HepG2 (cell line): Measurements from ENCODE around the gene KCNH1. TPM values are rescaled to one million over a fixed set of nuclear protein-coding genes. Genes with fewer than 3 reads are reported as not detected.

Source experiments
- ATAC-seq: fragments of 200-7000 bp; cut with Tn5 transposase; 3 replicates; pipeline ENCODE4 v1.9.1; 2020; ENCODE audit warnings: mild to moderate bottlenecking, moderate library complexity
- BruUV-seq: library from RNA; stranded (reverse); fragments of 400-500 nt; replicated peaks from 2 replicates; lab custom pipeline; 2021; lab: Mats Ljungman, UMichigan
- CTCF ChIA-PET: fragments of 300-600 bp; formaldehyde crosslinking; extraction: SDS; loops from one replicate; lab custom pipeline; 2021; ENCODE audit warnings: low total read pairs, inconsistent platforms, low intra/inter-chr PET ratio; lab: Yijun Ruan, JAX
- POLR2A ChIA-PET: fragments of 350-600 bp; sonication (Branson Sonifier 250); formaldehyde crosslinking; loops from one replicate; lab custom pipeline; 2020; ENCODE audit warnings: antibody characterized with exemption, inconsistent platforms; lab: Yijun Ruan, JAX
- DNase-seq: peaks from one replicate; pipeline ENCODE4 v3.0.0-alpha.2; 2015; ENCODE audit warnings: low spot score
- FAIRE-seq: peaks from 3 replicates; lab custom pipeline; 2011; peaks lifted over from hg19 to GRCh38; lab: Jason Lieb, UNC
- H2AFZ ChIP-seq: one replicate; pipeline ENCODE4 v1.6.1; 2011; ENCODE audit warnings: low read length, inconsistent platforms
- H3K27ac ChIP-seq: fragments of 300-600 bp; 3 replicates; pipeline ENCODE4 v1.8.0; 2011; ENCODE audit warnings: mixed run types, mild to moderate bottlenecking, mixed read lengths, low read length, inconsistent platforms; ENCODE audit not compliant: insufficient read depth; ENCODE audit errors: extremely low read length
- H3K27me3 ChIP-seq, 2 experiments: fragments of 200-600 bp in 1 of 2; 2 replicates in 1 of 2; 3 replicates in 1 of 2; pipeline versions ENCODE4 v1.6.0 to v1.8.0; 2011; ENCODE audit warnings: low read length in 2 of 2, mild to moderate bottlenecking in 2 of 2, moderate library complexity in 2 of 2, inconsistent platforms in 1 of 2; ENCODE audit not compliant: insufficient read depth in 2 of 2, control insufficient read depth in 1 of 2
- H3K36me3 ChIP-seq, 2 experiments: fragments of 200-600 bp in 1 of 2; replicated peaks in 1 of 2; 2 replicates in 1 of 2; 3 replicates in 1 of 2; pipeline versions ENCODE4 v1.5.1 to v1.8.0; 2011; ENCODE audit warnings: low read length in 2 of 2, inconsistent platforms in 1 of 2; ENCODE audit not compliant: insufficient read depth in 2 of 2, control insufficient read depth in 1 of 2
- H3K4me1 ChIP-seq: 2 replicates; pipeline ENCODE4 v1.5.1; 2012; ENCODE audit warnings: low read length, inconsistent platforms; ENCODE audit not compliant: insufficient read depth
- H3K4me2 ChIP-seq: 2 replicates; pipeline ENCODE4 v1.6.0; 2011; ENCODE audit warnings: low read depth, low read length, inconsistent platforms
- H3K4me3 ChIP-seq, 3 experiments: fragments of 200-600 bp in 1 of 3; sonication (generic), shearing (Covaris generic) in 1 of 3; replicated peaks in 1 of 3; 2 replicates each; pipeline ENCODE4 v1.5.1; 2011 to 2016; ENCODE audit warnings: low read length in 3 of 3, inconsistent platforms in 2 of 3, low read depth in 2 of 3, mild to moderate bottlenecking in 2 of 3, control low read depth in 1 of 3, mixed read lengths in 1 of 3; ENCODE audit not compliant: insufficient read depth in 1 of 3
- H3K79me2 ChIP-seq: one replicate; pipeline ENCODE4 v1.6.1; 2011; ENCODE audit warnings: low read length, inconsistent platforms; ENCODE audit not compliant: insufficient read depth
- H3K9ac ChIP-seq: 2 replicates; pipeline ENCODE4 v1.6.0; 2011; ENCODE audit warnings: mild to moderate bottlenecking, low read depth, low read length, inconsistent platforms; ENCODE audit not compliant: insufficient read depth
- H3K9me3 ChIP-seq: 2 replicates; pipeline ENCODE4 v1.5.1; 2012; ENCODE audit warnings: mild to moderate bottlenecking, low read length
- H4K20me1 ChIP-seq: 2 replicates; pipeline ENCODE4 v1.6.0; 2011; ENCODE audit warnings: inconsistent platforms, mild to moderate bottlenecking, low read length, moderate library complexity; ENCODE audit not compliant: insufficient read depth
- CC2D1A ChIP-seq: sonication (generic); formaldehyde crosslinking; IDR thresholded peaks from 2 replicates; pipeline ENCODE4 v1.8.1; 2023; ENCODE audit warnings: mild to moderate bottlenecking, missing genetic modification reagents
- EHMT2 ChIP-seq: fragments of 200-600 bp; sonication (generic); IDR thresholded peaks from 2 replicates; pipeline ENCODE4 v1.7.0; 2017; ENCODE audit warnings: antibody characterized with exemption, low read depth, low read length, borderline replicate concordance
- GTF3A ChIP-seq: sonication (generic); formaldehyde crosslinking; conservative IDR thresholded peaks from 2 replicates; pipeline ENCODE4 v1.4.0; 2020; ENCODE audit warnings: mild to moderate bottlenecking, missing genetic modification reagents
- NRL ChIP-seq: sonication (generic); formaldehyde crosslinking; IDR thresholded peaks from 2 replicates; pipeline ENCODE4 v1.5.0; 2020; ENCODE audit warnings: missing genetic modification reagents, mild to moderate bottlenecking, moderate library complexity, borderline replicate concordance
- SKIL ChIP-seq: sonication (generic); formaldehyde crosslinking; IDR thresholded peaks from 2 replicates; pipeline ENCODE4 v1.8.0; 2022; ENCODE audit warnings: missing genetic modification reagents, mild to moderate bottlenecking, moderate library complexity, borderline replicate concordance
- SMAD1 ChIP-seq: sonication (generic); formaldehyde crosslinking; IDR thresholded peaks from 2 replicates; pipeline ENCODE4 v1.4.0; 2020; ENCODE audit warnings: missing genetic modification reagents, low read depth, mild to moderate bottlenecking, borderline replicate concordance
- TFAP4 ChIP-seq: sonication (generic); IDR thresholded peaks from 2 replicates; pipeline ENCODE4 v1.6.1; 2016; ENCODE audit warnings: low read depth, borderline replicate concordance
- XBP1 ChIP-seq: sonication (generic); formaldehyde crosslinking; IDR thresholded peaks from 2 replicates; pipeline ENCODE4 v1.5.0; 2020; ENCODE audit warnings: missing genetic modification reagents
- ZNF235 ChIP-seq: sonication (generic); formaldehyde crosslinking; IDR thresholded peaks from 2 replicates; pipeline ENCODE4 v1.8.1; 2023; ENCODE audit warnings: mild to moderate bottlenecking, missing genetic modification reagents, borderline replicate concordance
- ZNF563 ChIP-seq: sonication (generic); formaldehyde crosslinking; IDR thresholded peaks from 2 replicates; pipeline ENCODE4 v1.8.0; 2022; ENCODE audit warnings: mild to moderate bottlenecking, moderate library complexity, missing genetic modification reagents
- WGBS: methylation state at CpG from one replicate; pipeline ENCODE4 v1.1.6; 2017; ENCODE audit warnings: low lambda C conversion rate; 5-methylcytosine and 5-hydroxymethylcytosine counted together
- in situ Hi-C: cut with HindIII; loops from 2 replicates; pipeline ENCODE4 v1.10.0; 2017; ENCODE audit warnings: low pct_unique_long_range_greater_than_20kb; ENCODE audit not compliant: extremely low pct_ligation_motif_present
- intact Hi-C: fragments of 100-400 bp; cut with micrococcal nuclease; formaldehyde crosslinking; loops from one replicate; pipeline ENCODE4 v1.10.0; 2022; ENCODE audit not compliant: unreplicated experiment
- polyA plus RNA-seq, 8 experiments: library from polyadenylated mRNA; depleted of rRNA in 3 of 8; stranded (reverse) in 7 of 8; unstranded in 1 of 8; fragments of >200 nt; fragmentation: Illumina TruSeq in 4 of 8; extraction: Trizol in 4 of 8; gene quantifications; 2 replicates each; pipeline versions ENCODE4 v1.2.1 to v1.2.3, GENCODE V29; 2011 to 2016; ENCODE audit warnings: low read depth in 4 of 8, missing spikeins in 1 of 8, mixed read lengths in 1 of 8; ENCODE audit not compliant: insufficient read depth in 1 of 8
- total RNA-seq, 5 experiments: library from RNA; depleted of rRNA; stranded (reverse); fragments of >200 nt; fragmentation: Illumina TruSeq; extraction: Trizol; gene quantifications; 2 replicates each; pipeline ENCODE4 v1.2.3, GENCODE V29; 2016; ENCODE audit warnings: low read depth in 1 of 5

KCNH1 gene
- total and polyA plus RNA-seq, 2 of the 13 experiments (the other 11 are each of a cell fraction or from before 2014, with no cell fraction given), result not detected

- TF ChIP-seq SKIL (CRISPR knock-in tag) (no peak), EHMT2 (no peak), XBP1 (no peak), SMAD1 (no peak), TFAP4 (no peak), NRL (CRISPR knock-in tag) (no peak), ZNF235 (CRISPR knock-in tag) (no peak)
Measured at GRCh38 chr1:210822932-210823331, 311.0 kb downstream of the KCNH1 start (continued).

- ATAC-seq, result no peak
Measured at GRCh38 chr1:210822241-210822640, 311.7 kb downstream of the KCNH1 start.

More at GRCh38 chr1:210822241-210822640, 311.7 kb downstream of the KCNH1 start:
- POLR2A ChIA-PET, result no interaction called here
- Histone ChIP-seq H3K36me3 (no peaks in the 10 kb centered on the region), H3K9ac (no peak overlapping the region), H2AFZ (no peak overlapping the region), H4K20me1 (no peaks in the 10 kb centered on the region), H3K4me2 (no peak overlapping the region), H3K79me2 (no peaks in the 10 kb centered on the region), H3K4me1 (no peaks in the 10 kb centered on the region), H3K4me3 (no peak overlapping the region), H3K27ac (no peak overlapping the region), H3K27me3 (no peaks in the 10 kb centered on the region; a peak in 1 of 5 replicates), H3K9me3 (no peaks in the 10 kb centered on the region)
- FAIRE-seq (no peak), DNase-seq (no peak)
- WGBS, result 3% methylated on average over 2 of the region's 2 CpGs
- intact Hi-C loops, result no loop called here
- CTCF ChIA-PET, result no interaction called here
- no TSS peak for BruUV-seq
- in situ Hi-C loops, result no loop called here
- TF ChIP-seq CC2D1A (CRISPR knock-in tag) (no peak), ZNF563 (CRISPR knock-in tag) (no peak), GTF3A (CRISPR knock-in tag) (no peak)
